Gastrocnemius medialis (tissue), 4 donors: ENCODE results near the gene C9orf72.

Experiments
- POLR2A ChIP-seq, 2 donors: fragments of 450-650 bp; IDR thresholded peaks; one replicate each; pipeline ENCODE4 v1.6.1; 2017; ENCODE audit warnings: antibody characterized with exemption in 2 of 2, mild to moderate bottlenecking in 2 of 2, moderate library complexity in 2 of 2
- TF ChIP-seq, protein P1 (sequence below), 5 experiments: fragments of 450-650 bp in 3 of 5; fragments of 200-600 bp in 2 of 5; sonication (generic) in 2 of 5; IDR thresholded peaks in 4 of 5; conservative IDR thresholded peaks in 1 of 5; 1 replicate in 4 of 5; 2 replicates in 1 of 5; pipeline ENCODE4 v1.5.1; 2016 to 2019; ENCODE audit warnings: antibody characterized with exemption in 5 of 5, mild to moderate bottlenecking in 3 of 5, moderate library complexity in 3 of 5

DNA sequence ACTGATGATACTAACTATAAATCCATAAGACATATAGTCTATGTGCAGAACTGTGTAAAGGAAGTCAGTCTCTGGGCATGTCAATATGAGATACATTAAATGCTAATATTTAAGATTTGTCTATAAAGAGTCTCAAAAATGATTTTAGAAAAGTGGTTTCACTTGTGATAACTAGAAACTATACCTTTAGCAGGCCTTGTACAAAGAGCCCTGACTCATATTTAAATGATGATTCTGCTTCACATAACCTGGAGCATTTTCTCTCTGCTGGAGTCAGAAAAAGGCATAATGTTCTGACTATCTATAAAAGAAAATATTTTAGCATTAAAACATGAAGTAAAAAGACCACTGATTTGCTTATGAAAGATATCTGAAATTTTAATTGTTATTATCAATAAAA, 15.0 kb downstream of the C9orf72 start:
- no peak for TF ChIP-seq POLR2A (IDR thresholded peaks at IDR 0.05)
- TF ChIP-seq, protein P1, sequence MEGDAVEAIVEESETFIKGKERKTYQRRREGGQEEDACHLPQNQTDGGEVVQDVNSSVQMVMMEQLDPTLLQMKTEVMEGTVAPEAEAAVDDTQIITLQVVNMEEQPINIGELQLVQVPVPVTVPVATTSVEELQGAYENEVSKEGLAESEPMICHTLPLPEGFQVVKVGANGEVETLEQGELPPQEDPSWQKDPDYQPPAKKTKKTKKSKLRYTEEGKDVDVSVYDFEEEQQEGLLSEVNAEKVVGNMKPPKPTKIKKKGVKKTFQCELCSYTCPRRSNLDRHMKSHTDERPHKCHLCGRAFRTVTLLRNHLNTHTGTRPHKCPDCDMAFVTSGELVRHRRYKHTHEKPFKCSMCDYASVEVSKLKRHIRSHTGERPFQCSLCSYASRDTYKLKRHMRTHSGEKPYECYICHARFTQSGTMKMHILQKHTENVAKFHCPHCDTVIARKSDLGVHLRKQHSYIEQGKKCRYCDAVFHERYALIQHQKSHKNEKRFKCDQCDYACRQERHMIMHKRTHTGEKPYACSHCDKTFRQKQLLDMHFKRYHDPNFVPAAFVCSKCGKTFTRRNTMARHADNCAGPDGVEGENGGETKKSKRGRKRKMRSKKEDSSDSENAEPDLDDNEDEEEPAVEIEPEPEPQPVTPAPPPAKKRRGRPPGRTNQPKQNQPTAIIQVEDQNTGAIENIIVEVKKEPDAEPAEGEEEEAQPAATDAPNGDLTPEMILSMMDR (IDR thresholded peaks at IDR 0.05 in 4 of 5, conservative IDR thresholded peaks at IDR 0.05 in 1 of 5), result no peak
